Adrenal gland (tissue), 12 donors: ENCODE measurements around the gene IRF2BP2. TPM values are rescaled to one million over a fixed set of nuclear protein-coding genes. Genes with fewer than 3 reads are reported as not detected.

ENCODE experiments used
- DNase-seq, 7 donors: peaks; one replicate each; pipeline ENCODE4 v3.0.0-alpha.2; 2019 to 2020
- H3K27ac ChIP-seq, 5 donors: fragments of 200-600 bp; sonication (generic) in 4 of 5; 1 replicate in 3 of 5; 2 replicates in 2 of 5; pipeline versions ENCODE4 v1.5.1 to v1.8.0; 2016 to 2020; ENCODE audit warnings: mild to moderate bottlenecking in 1 of 5
- H3K27me3 ChIP-seq: fragments of 200-600 bp; 2 replicates; pipeline ENCODE4 v1.8.0; 2021
- H3K36me3 ChIP-seq, 2 donors: fragments of 200-600 bp; replicated peaks in 1 of 2; 1 replicate in 1 of 2; 2 replicates in 1 of 2; pipeline versions ENCODE4 v1.5.1 to v1.8.0; 2018 to 2022
- H3K4me1 ChIP-seq, 2 donors: fragments of 200-600 bp; replicated peaks in 1 of 2; 1 replicate in 1 of 2; 2 replicates in 1 of 2; pipeline versions ENCODE4 v1.5.1 to v1.8.0; 2018 to 2021
- H3K4me3 ChIP-seq, 4 donors: fragments of 200-600 bp; sonication (generic) in 3 of 4; one replicate each; pipeline ENCODE4 v1.5.1; 2016 to 2018
- H3K9me3 ChIP-seq, 3 donors: fragments of 200-600 bp; sonication (generic) in 1 of 3; replicated peaks in 1 of 3; 1 replicate in 2 of 3; 2 replicates in 1 of 3; pipeline versions ENCODE4 v1.5.1 to v1.8.0; 2016 to 2021
- POLR2A ChIP-seq, 2 donors: fragments of 450-650 bp; IDR thresholded peaks; one replicate each; pipeline ENCODE4 v1.6.1; 2017; ENCODE audit warnings: antibody characterized with exemption in 2 of 2, mild to moderate bottlenecking in 2 of 2, moderate library complexity in 1 of 2
- WGBS, 4 donors: extraction: QIAGEN DNeasy Blood & Tissue Kit in 2 of 4; methylation state at CpG; one replicate each; pipeline versions ENCODE4 v1.1.5 to v1.1.7; 2013 to 2017; 5-methylcytosine and 5-hydroxymethylcytosine counted together
- intact Hi-C, 2 donors: fragments of 100-400 bp; cut with DNase I; formaldehyde crosslinking; loops; one replicate each; pipeline versions ENCODE4 v1.14.1 to v1.15.0; 2022 to 2023
- polyA plus RNA-seq, 3 donors: library from polyadenylated mRNA; stranded (reverse); fragments of 200-250 nt in 2 of 3; fragments of 350-450 nt in 1 of 3; fragmentation: Illumina TruSeq in 1 of 3; extraction: RNeasy Lipid Tissue Mini Kit (QIAGEN cat#74804) in 1 of 3; gene quantifications; one replicate each; pipeline ENCODE4 v1.2.3, GENCODE V29; 2013 to 2014
- total RNA-seq, 9 donors: library from RNA; depleted of rRNA in 4 of 9; stranded (reverse); fragments of >200 nt in 4 of 9; fragments of 120-200 nt in 1 of 9; fragmentation: NEBNext Ultra II Directional in 1 of 9; extraction: Animal tissue kit (Norgen Biotek cat#: 25700) in 1 of 9; gene quantifications; one replicate each; pipeline versions ENCODE4 v1.1.0 to v1.2.4, GENCODE V29; 2013 to 2023
- TF ChIP-seq, protein P1 (sequence below), 6 experiments: fragments of 450-650 bp in 4 of 6; fragments of 200-600 bp in 2 of 6; sonication (generic) in 1 of 6; IDR thresholded peaks; 1 replicate in 5 of 6; 2 replicates in 1 of 6; pipeline versions ENCODE4 v1.5.1 to v1.8.0; 2016 to 2021; ENCODE audit warnings: antibody characterized with exemption in 6 of 6, mild to moderate bottlenecking in 2 of 6, moderate library complexity in 1 of 6
- donor health status: healthy with polysubstance abuse.
- donor health status: Bipolar disorder and iron deficiency.
- donor health status: DM: yes; HTN: yes; CAD: no.
- donor health status: DM: no; HTN: no; CAD: no.
- donor health status: DM: no; HTN: no; CAD: no.
- donor health status: DM: yes; HTN: yes; CAD: no.

Gene IRF2BP2
- total and polyA plus RNA-seq, 12 donors = 37.5 to 182 (median 84.4) TPM

DNA sequence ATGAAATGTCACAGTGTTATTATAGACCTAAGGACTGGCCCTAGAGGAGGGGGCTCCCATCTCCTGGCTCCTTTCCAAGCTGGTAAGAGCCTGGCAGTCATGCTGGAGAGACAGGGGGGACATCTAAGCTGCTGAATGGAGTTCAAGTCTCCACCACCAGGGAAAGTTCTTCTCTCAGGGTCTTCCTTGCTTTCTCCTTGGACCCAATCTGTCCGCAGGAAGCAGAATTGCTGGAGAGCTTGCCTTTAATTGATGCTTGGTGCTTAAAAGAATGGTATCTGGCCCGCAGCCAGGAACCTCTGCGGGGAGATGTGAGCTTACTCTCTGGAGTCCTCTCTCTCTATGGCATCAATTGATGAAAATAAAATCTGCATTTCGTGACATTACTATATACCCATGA, 25.1 kb downstream of the IRF2BP2 start:
- 45 to 61% (median 58%) methylated on average over 4 of the region's 4 CpGs for WGBS, 4 donors
- Histone ChIP-seq H3K27me3 (no peaks in the 10 kb centered on the region), H3K4me1 (peaks cover 22 to 30% of the 10 kb centered on the region in 2 donors), H3K36me3 (no peaks in the 10 kb centered on the region), H3K9me3 (no peaks in the 10 kb centered on the region), H3K4me3 (no peak overlapping the region), H3K27ac (peak overlapping the region; percentile 23 to 88 (median 83))
- peak in 4 of 7 donors; percentile 57 to 73 (median 66) for DNase-seq
- TF ChIP-seq, protein P1, sequence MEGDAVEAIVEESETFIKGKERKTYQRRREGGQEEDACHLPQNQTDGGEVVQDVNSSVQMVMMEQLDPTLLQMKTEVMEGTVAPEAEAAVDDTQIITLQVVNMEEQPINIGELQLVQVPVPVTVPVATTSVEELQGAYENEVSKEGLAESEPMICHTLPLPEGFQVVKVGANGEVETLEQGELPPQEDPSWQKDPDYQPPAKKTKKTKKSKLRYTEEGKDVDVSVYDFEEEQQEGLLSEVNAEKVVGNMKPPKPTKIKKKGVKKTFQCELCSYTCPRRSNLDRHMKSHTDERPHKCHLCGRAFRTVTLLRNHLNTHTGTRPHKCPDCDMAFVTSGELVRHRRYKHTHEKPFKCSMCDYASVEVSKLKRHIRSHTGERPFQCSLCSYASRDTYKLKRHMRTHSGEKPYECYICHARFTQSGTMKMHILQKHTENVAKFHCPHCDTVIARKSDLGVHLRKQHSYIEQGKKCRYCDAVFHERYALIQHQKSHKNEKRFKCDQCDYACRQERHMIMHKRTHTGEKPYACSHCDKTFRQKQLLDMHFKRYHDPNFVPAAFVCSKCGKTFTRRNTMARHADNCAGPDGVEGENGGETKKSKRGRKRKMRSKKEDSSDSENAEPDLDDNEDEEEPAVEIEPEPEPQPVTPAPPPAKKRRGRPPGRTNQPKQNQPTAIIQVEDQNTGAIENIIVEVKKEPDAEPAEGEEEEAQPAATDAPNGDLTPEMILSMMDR (IDR thresholded peaks at IDR 0.05) = peak in 1 of 6 experiments; percentile 4
- TF ChIP-seq POLR2A (IDR thresholded peaks at IDR 0.05) = no peak
- intact Hi-C loops = no loop called here

DNA sequence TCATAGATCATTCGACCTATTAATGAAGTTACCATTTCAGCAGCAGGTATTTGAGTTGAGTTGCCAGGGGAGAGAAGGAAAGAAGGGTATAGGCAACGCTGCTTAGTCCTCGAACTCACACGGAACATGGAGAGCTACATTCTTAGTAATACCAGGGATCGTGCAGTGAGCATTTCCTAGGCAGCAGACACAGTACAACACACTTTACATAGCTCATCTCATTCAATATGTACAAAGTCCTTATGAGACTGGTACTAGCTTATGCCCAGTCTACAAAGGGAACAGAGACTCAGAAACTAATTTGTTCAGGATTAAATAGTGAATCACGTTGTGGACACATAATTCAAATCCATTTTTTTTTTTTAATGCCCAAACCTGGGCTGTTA, 25.6 kb downstream of the IRF2BP2 start:
- intact Hi-C loops = no loop called here
- TF ChIP-seq, protein P1 (IDR thresholded peaks at IDR 0.05) = no peak
- no peak for TF ChIP-seq POLR2A (IDR thresholded peaks at IDR 0.05)
- Histone ChIP-seq H3K27ac (peak overlapping the region in 4 of 5 donors; percentile 25 to 88 (median 86)), H3K36me3 (no peaks in the 10 kb centered on the region), H3K4me3 (no peak overlapping the region), H3K9me3 (no peaks in the 10 kb centered on the region), H3K4me1 (peaks cover 22 to 30% of the 10 kb centered on the region in 2 donors), H3K27me3 (no peaks in the 10 kb centered on the region)
- 74 to 85% (median 79%) methylated on average over 6 of the region's 6 CpGs for WGBS, 4 donors
- DNase-seq = no peak

DNA sequence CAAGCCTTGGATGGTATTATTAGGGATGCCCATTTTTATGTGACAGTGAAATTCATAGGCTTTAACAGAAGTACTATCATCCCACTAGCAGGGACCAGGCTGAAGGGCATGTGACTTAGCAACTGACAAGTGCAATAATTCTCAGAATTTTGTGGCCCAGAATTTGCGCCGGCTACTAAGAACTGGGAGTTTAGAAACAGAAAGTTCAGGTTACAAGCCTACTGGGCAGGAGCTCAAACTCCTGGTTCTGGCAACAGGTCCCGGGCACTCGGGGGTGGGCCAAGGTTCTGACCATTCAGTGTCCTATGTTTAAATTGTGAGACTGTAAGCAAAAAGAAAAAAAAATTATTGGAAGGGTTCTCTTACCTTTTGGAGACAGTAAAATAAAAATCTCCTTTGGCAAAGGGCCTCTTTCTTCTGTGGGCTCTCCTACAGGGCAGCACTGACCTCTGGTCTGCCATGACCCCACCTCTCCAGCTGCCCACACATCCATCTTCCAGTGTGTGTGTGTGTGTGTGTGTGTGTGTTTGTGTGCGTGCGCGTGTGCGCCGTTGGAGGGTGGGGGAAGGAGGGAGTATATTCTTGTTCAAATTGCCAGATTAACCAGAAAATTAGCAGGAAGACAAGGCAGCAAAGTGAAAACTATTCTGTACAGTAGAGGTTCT, 26.1 kb downstream of the IRF2BP2 start:
- peaks cover 22 to 30% of the 10 kb centered on the region in 2 donors for H3K4me1 ChIP-seq

DNA sequence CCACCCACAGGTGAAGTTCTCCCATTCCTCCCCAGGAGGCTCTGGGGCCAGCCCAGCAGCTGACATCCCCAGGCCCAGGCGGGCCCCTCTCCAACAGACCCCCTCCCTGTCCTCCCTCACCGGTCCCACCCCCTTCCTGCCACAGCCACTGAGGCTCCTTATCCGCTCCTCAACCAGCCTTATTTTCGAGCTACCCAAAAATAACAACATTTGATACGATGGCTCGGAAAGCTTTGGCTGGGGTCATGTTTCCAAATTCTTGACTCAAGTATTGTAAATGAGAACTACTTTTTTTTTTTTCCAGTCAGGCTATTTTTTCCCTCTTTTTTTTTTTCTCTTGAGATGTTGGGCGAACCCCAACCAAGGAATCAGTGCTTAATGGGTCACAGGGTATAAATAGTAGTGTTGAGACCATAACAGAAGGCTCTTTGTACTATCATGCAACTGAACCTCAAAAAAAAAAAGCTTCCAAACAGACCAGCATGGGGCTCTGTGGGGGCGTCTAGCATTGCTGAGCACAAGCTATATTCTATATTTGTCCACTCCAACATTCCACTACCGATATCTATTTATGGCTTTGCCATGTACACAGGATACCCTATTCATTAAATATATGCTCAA, 27.2 kb downstream of the IRF2BP2 start:
- TF ChIP-seq, protein P1 (IDR thresholded peaks at IDR 0.05) = no peak
- TF ChIP-seq POLR2A (IDR thresholded peaks at IDR 0.05) = no peak
- Histone ChIP-seq H3K27ac (peak overlapping the region in 3 of 5 donors; percentile 55 to 88 (median 83)), H3K4me3 (no peak overlapping the region), H3K36me3 (no peaks in the 10 kb centered on the region), H3K27me3 (no peaks in the 10 kb centered on the region), H3K4me1 (peaks cover 22 to 30% of the 10 kb centered on the region in 2 donors), H3K9me3 (no peaks in the 10 kb centered on the region)
- 69 to 75% (median 73%) methylated on average over 9 of the region's 9 CpGs for WGBS, 4 donors
- DNase-seq = no peak
- intact Hi-C loops = no loop called here

More for the DNA sequence above, 26.1 kb downstream of the IRF2BP2 start:
- peak; percentile 44 to 81 (median 59) for DNase-seq
- Histone ChIP-seq H3K27ac (peak overlapping the region in 4 of 5 donors; percentile 25 to 88 (median 69)), H3K9me3 (no peaks in the 10 kb centered on the region), H3K4me3 (no peak overlapping the region), H3K27me3 (no peaks in the 10 kb centered on the region), H3K36me3 (no peaks in the 10 kb centered on the region)
- intact Hi-C loops = no loop called here
- TF ChIP-seq, protein P1 (IDR thresholded peaks at IDR 0.05) = no peak
- TF ChIP-seq POLR2A (IDR thresholded peaks at IDR 0.05) = no peak
- 47 to 64% (median 58%) methylated on average over 9 of the region's 9 CpGs for WGBS, 4 donors
